Neural cell (in vitro differentiated cells): ENCODE measurements around the gene FOSL2. TPM values are rescaled to one million over a fixed set of nuclear protein-coding genes. Genes with fewer than 3 reads are reported as not detected.

ENCODE experiments used
- H2AFZ ChIP-seq: fragments of 200-600, 300-800 bp; sonication (generic), shearing (Covaris generic); 2 replicates; pipeline ENCODE4 v1.6.0; 2014; ENCODE audit warnings: low read depth, mild to moderate bottlenecking, antibody characterized with exemption, low read length, moderate library complexity
- H3F3A ChIP-seq: fragments of 200-600 bp; shearing (Covaris generic); 2 replicates; pipeline ENCODE4 v1.6.1; 2016; ENCODE audit warnings: mild to moderate bottlenecking, moderate library complexity, mixed read lengths, antibody characterized with exemption, low read length; ENCODE audit not compliant: insufficient read depth, poor library complexity, severe bottlenecking
- H3K27ac ChIP-seq: fragments of 200-600, 300-800 bp; sonication (generic), shearing (Covaris generic); 2 replicates; pipeline ENCODE4 v1.5.1; 2014; ENCODE audit warnings: mild to moderate bottlenecking, low read length, moderate library complexity
- H3K27me3 ChIP-seq: fragments of 300-800, 200-600 bp; sonication (generic), shearing (Covaris generic); 2 replicates; pipeline ENCODE4 v1.6.0; 2014; ENCODE audit warnings: mild to moderate bottlenecking, low read depth, low read length, moderate library complexity; ENCODE audit not compliant: insufficient read depth
- H3K36me3 ChIP-seq: fragments of 300-800, 200-600 bp; sonication (generic), shearing (Covaris generic); 2 replicates; pipeline ENCODE4 v1.5.1; 2014; ENCODE audit warnings: mild to moderate bottlenecking, antibody characterized with exemption, low read length, moderate library complexity; ENCODE audit not compliant: insufficient read depth
- H3K4me2 ChIP-seq: fragments of 300-800, 200-600 bp; sonication (generic), shearing (Covaris generic); 2 replicates; pipeline ENCODE4 v1.6.0; 2014; ENCODE audit warnings: mild to moderate bottlenecking, low read length
- H3K4me3 ChIP-seq: fragments of 300-800, 200-600 bp; sonication (generic), shearing (Covaris generic); 2 replicates; pipeline ENCODE4 v1.5.1; 2014; ENCODE audit warnings: mild to moderate bottlenecking, low read length, moderate library complexity
- H3K79me2 ChIP-seq: fragments of 200-600 bp; shearing (Covaris generic); replicated peaks from 2 replicates; pipeline ENCODE4 v1.6.0; 2014; ENCODE audit warnings: mild to moderate bottlenecking, low read length, moderate library complexity; ENCODE audit not compliant: insufficient read depth
- H3K9ac ChIP-seq: fragments of 300-800, 200-600 bp; sonication (generic), shearing (Covaris generic); 2 replicates; pipeline ENCODE4 v1.6.1; 2016; ENCODE audit warnings: mild to moderate bottlenecking, low read length, mixed read lengths
- H3K9me2 ChIP-seq: fragments of 200-600 bp; shearing (Covaris generic); 2 replicates; pipeline ENCODE4 v1.6.1; 2016; ENCODE audit warnings: mild to moderate bottlenecking, low read length, mixed read lengths; ENCODE audit not compliant: insufficient read depth
- H3K9me3 ChIP-seq: fragments of 200-600, 300-800 bp; sonication (generic), shearing (Covaris generic); 2 replicates; pipeline ENCODE4 v1.6.1; 2016; ENCODE audit warnings: mild to moderate bottlenecking, mixed run types, low read length, moderate library complexity, mixed read lengths
- H4K20me1 ChIP-seq: fragments of 200-600 bp; shearing (Covaris generic); 2 replicates; pipeline ENCODE4 v1.6.1; 2016; ENCODE audit warnings: mild to moderate bottlenecking, mixed run types; ENCODE audit not compliant: insufficient read depth
- CTCF ChIP-seq: fragments of 450-650 bp; IDR thresholded peaks from 2 replicates; pipeline ENCODE4 v1.5.1; 2014; ENCODE audit warnings: antibody characterized with exemption, mild to moderate bottlenecking, moderate library complexity; ENCODE audit not compliant: poor library complexity, severe bottlenecking
- EP300 ChIP-seq: fragments of 450-650 bp; conservative IDR thresholded peaks from 2 replicates; pipeline ENCODE4 v1.6.1; 2014; ENCODE audit warnings: antibody characterized with exemption, mild to moderate bottlenecking, moderate library complexity; ENCODE audit not compliant: poor library complexity, severe bottlenecking
- EZH2 ChIP-seq: fragments of 200-600, 300-800 bp; shearing (Covaris generic), sonication (generic); IDR thresholded peaks from 2 replicates; pipeline ENCODE4 v1.6.1; 2014; ENCODE audit warnings: antibody characterized with exemption, low read length, borderline replicate concordance, mild to moderate bottlenecking; ENCODE audit not compliant: insufficient read depth, poor library complexity, severe bottlenecking
- MXI1 ChIP-seq: fragments of 450-650 bp; conservative IDR thresholded peaks from 2 replicates; pipeline ENCODE4 v1.6.1; 2014; ENCODE audit warnings: antibody characterized with exemption, mild to moderate bottlenecking; ENCODE audit not compliant: poor library complexity, severe bottlenecking
- RAD21 ChIP-seq: fragments of 450-650 bp; conservative IDR thresholded peaks from 2 replicates; pipeline ENCODE4 v1.6.1; 2014; ENCODE audit warnings: antibody characterized with exemption, mild to moderate bottlenecking, moderate library complexity
- REST ChIP-seq: IDR thresholded peaks from 2 replicates; pipeline ENCODE4 v1.6.1; 2012; ENCODE audit warnings: borderline replicate concordance
- SMC3 ChIP-seq: fragments of 450-650 bp; conservative IDR thresholded peaks from 2 replicates; pipeline ENCODE4 v1.6.1; 2014; ENCODE audit warnings: antibody characterized with exemption, mild to moderate bottlenecking, moderate library complexity; ENCODE audit not compliant: poor library complexity
- TAF1 ChIP-seq: IDR thresholded peaks from 2 replicates; pipeline ENCODE4 v1.6.1; 2012; ENCODE audit warnings: low read depth
- polyA plus RNA-seq: library from polyadenylated mRNA; depleted of rRNA; stranded (reverse); fragments of >200 nt; gene quantifications from 2 replicates; pipeline ENCODE4 v1.2.3, GENCODE V29; 2014

FOSL2 gene
- polyA plus RNA-seq, 1 donor from 2014 or later = 2.8 TPM

- H3K9ac ChIP-seq = no peak overlapping the region
- no peaks in the 10 kb centered on the region for H3K79me2 ChIP-seq
- no peaks in the 10 kb centered on the region for H4K20me1 ChIP-seq
- no peaks in the 10 kb centered on the region for H3F3A ChIP-seq
- no peak overlapping the region for H3K4me2 ChIP-seq
- H3K4me3 ChIP-seq = no peak overlapping the region
- H3K9me2 ChIP-seq = no peaks in the 10 kb centered on the region
- H3K9me3 ChIP-seq = no peaks in the 10 kb centered on the region
- no peak for TF ChIP-seq RAD21
- no peak for TF ChIP-seq EZH2
- TF ChIP-seq EP300 = no peak
- TF ChIP-seq CTCF = no peak
- no peak for TF ChIP-seq REST
- H3K27ac ChIP-seq = no peak overlapping the region
- H3K27me3 ChIP-seq = no peaks in the 10 kb centered on the region
- H3K36me3 ChIP-seq = no peaks in the 10 kb centered on the region
- H2AFZ ChIP-seq = no peak overlapping the region
Observed at GRCh38 chr2:28407131-28407975, 14.7 kb downstream of the FOSL2 start.

- H3K27me3 ChIP-seq = no peaks in the 10 kb centered on the region
- no peaks in the 10 kb centered on the region for H3F3A ChIP-seq
- no peak overlapping the region for H3K4me3 ChIP-seq
- H3K4me2 ChIP-seq = no peak overlapping the region
- no peak overlapping the region for H3K9ac ChIP-seq
- no peaks in the 10 kb centered on the region for H3K9me2 ChIP-seq
- TF ChIP-seq EZH2 = no peak
- TF ChIP-seq RAD21 = no peak
- TF ChIP-seq MXI1 = no peak
- TF ChIP-seq SMC3 = no peak
- TF ChIP-seq TAF1 = no peak
- TF ChIP-seq CTCF = no peak
- no peak overlapping the region for H2AFZ ChIP-seq
- no peaks in the 10 kb centered on the region for H3K9me3 ChIP-seq
- H3K27ac ChIP-seq = no peak overlapping the region
- H3K79me2 ChIP-seq = no peaks in the 10 kb centered on the region
- H3K36me3 ChIP-seq = no peaks in the 10 kb centered on the region
- H4K20me1 ChIP-seq = no peaks in the 10 kb centered on the region
Observed at GRCh38 chr2:28407976-28408690, 15.5 kb downstream of the FOSL2 start.
